ENCODE results near the gene BARHL1. TPM values are rescaled to one million over a fixed set of nuclear protein-coding genes. Genes with fewer than 3 reads are reported as not detected.

The BARHL1 gene
- total and polyA plus RNA-seq, 2 of the 4 experiments (the other 2 are of a cell fraction) = not detected

- Histone ChIP-seq H3K27ac (ENCODE audit: insufficient read depth, low read length) (no peak overlapping the region), H4K5ac (ENCODE audit: low read depth, low read length) (no peak overlapping the region), H3K4me2 (ENCODE audit: low read depth, low read length) (no peak overlapping the region), H3K4ac (ENCODE audit: low read depth, low read length) (no peak overlapping the region), H3K9me3 (ENCODE audit: control insufficient read depth, insufficient read depth, low read length) (no peaks in the 10 kb centered on the region), H4K91ac (ENCODE audit: insufficient read depth, low read depth, low read length) (no peak overlapping the region), H3K36me3 (ENCODE audit: control insufficient read depth, insufficient read depth, low read length) (peaks cover 18% of the 10 kb centered on the region), H3K23ac (ENCODE audit: low read depth, low read length) (no peak overlapping the region), H3K27me3 (ENCODE audit: control insufficient read depth, insufficient read depth, low read length) (no peaks in the 10 kb centered on the region), H2BK20ac (ENCODE audit: low read depth, low read length) (no peak overlapping the region), H3K79me1 (ENCODE audit: low read depth in 1 of 2, low read length in 2 of 2) (no peaks in the 10 kb centered on the region; a peak in 1 of 4 replicates), H2AK9ac (replicated peaks; ENCODE audit: low read depth, low read length, poor library complexity) (no peak overlapping the region), H2BK120ac (ENCODE audit: low read depth, low read length) (no peak overlapping the region), H2BK15ac (ENCODE audit: low read depth, low read length) (no peak overlapping the region), H3K14ac (replicated peaks; ENCODE audit: low read depth, low read length) (no peak overlapping the region), H2AK5ac (ENCODE audit: low read depth, low read length) (no peak overlapping the region), H3K4me3 (ENCODE audit: insufficient read depth, low read depth, low read length) (no peak overlapping the region), H3K4me1 (ENCODE audit: control insufficient read depth, insufficient read depth, low read length) (peaks cover 4% of the 10 kb centered on the region; the same call in 1 of the 2 replicates), H3K9me1 (ENCODE audit: insufficient read depth, low read length) (peaks cover 21% of the 10 kb centered on the region; the same call in 1 of the 2 replicates), H4K20me1 (ENCODE audit: insufficient read depth, low read length) (peaks cover 7% of the 10 kb centered on the region), H3K56ac (ENCODE audit: extremely low read depth, insufficient read depth, low read length) (no peak overlapping the region), H3K18ac (ENCODE audit: low read depth, low read length) (no peak overlapping the region), H3K9ac (ENCODE audit: low read depth, low read length) (no peak overlapping the region), H4K8ac (ENCODE audit: low read depth in 2 of 2, low read length in 2 of 2) (no peak overlapping the region), H2AFZ (replicated peaks; ENCODE audit: low read length, poor library complexity) (no peak overlapping the region), H2BK5ac (ENCODE audit: low read depth, low read length, poor library complexity, severe bottlenecking) (no peak overlapping the region)
- dilution Hi-C loops (cut with HindIII; ENCODE audit: low sequenced_read_pairs, unreplicated experiment) (no loop called here), intact Hi-C loops (cut with micrococcal nuclease) (no loop called here), in situ Hi-C loops (cut with MboI; ENCODE audit: low sequenced_read_pairs) (no loop called here)
- CTCF ChIA-PET = no interaction called here
- 96% methylated on average over 9 of the region's 12 CpGs; no CpG with 5 or more reads in 1 of the 2 experiments for WGBS, 2 experiments (ENCODE audit: extremely low coverage in 2 of 2, insufficient read length in 1 of 2)
- ATAC-seq (ENCODE audit: low read depth) (no peak), DNase-seq (no peak)
- POLR2A ChIA-PET (ENCODE audit: unreplicated experiment) = no interaction called here
- BruUV-seq (replicated peaks) = no TSS peak
- TF ChIP-seq USF2 (IDR thresholded peaks at IDR 0.05; ENCODE audit: low read depth, low read length) = no peak
- TF ChIP-seq MXI1 (IDR thresholded peaks at IDR 0.05; ENCODE audit: borderline replicate concordance, low read depth, low read length) = no peak
- no peak for TF ChIP-seq RFX5 (IDR thresholded peaks at IDR 0.05; ENCODE audit: low read depth, low read length)
- TF ChIP-seq FOS (IDR thresholded peaks at IDR 0.05; ENCODE audit: low read depth, low read length) = no peak
- no peak for TF ChIP-seq ELK1 (IDR thresholded peaks at IDR 0.05; ENCODE audit: borderline replicate concordance, low read depth, low read length)
- no peak for TF ChIP-seq CEBPB (IDR thresholded peaks at IDR 0.05; ENCODE audit: low read depth, low read length)
- no peak for TF ChIP-seq NFE2L2 (IDR thresholded peaks at IDR 0.05; ENCODE audit: low read depth, low read length)
- no peak for TF ChIP-seq SMC3 (IDR thresholded peaks at IDR 0.05; ENCODE audit: low read depth, low read length)
- TF ChIP-seq CHD1 (IDR thresholded peaks at IDR 0.05; ENCODE audit: low read depth, low read length) = no peak
- TF ChIP-seq CTCF (conservative IDR thresholded peaks at IDR 0.05; ENCODE audit: low read depth, low read length) = no peak
- TF ChIP-seq RAD21 (IDR thresholded peaks at IDR 0.05; ENCODE audit: low read length) = no peak
- TF ChIP-seq RCOR1 (IDR thresholded peaks at IDR 0.05; ENCODE audit: insufficient replicate concordance, low read length) = no peak
- no peak for TF ChIP-seq MAFK (IDR thresholded peaks at IDR 0.05; ENCODE audit: low read depth, low read length)
- no peak for TF ChIP-seq BHLHE40 (IDR thresholded peaks at IDR 0.05; ENCODE audit: low read depth, low read length)
- TF ChIP-seq MAZ (IDR thresholded peaks at IDR 0.05; ENCODE audit: borderline replicate concordance, low read depth, low read length) = no peak
- no peak for TF ChIP-seq POLR2A (IDR thresholded peaks at IDR 0.05; ENCODE audit: low read depth, low read length)
Observed at GRCh38 chr9:132600326-132600984, 18.0 kb downstream of the BARHL1 start.

Data from IMR-90 (cell line).